ENCODE data around the gene EIF5.

Gene EIF5

GRCh38 chr14:103313704-103314103, 20.3 kb upstream of the EIF5 start:
- no peak overlapping the region for H3K4me2 ChIP-seq (ENCODE audit: low read depth, low read length, poor library complexity, severe bottlenecking)
- H2AFZ ChIP-seq (ENCODE audit: low read length): no peak overlapping the region
- no peak overlapping the region for H3K4me3 ChIP-seq (ENCODE audit: low read length, poor library complexity, severe bottlenecking)
- peak overlapping the region; percentile 70 for H3K9ac ChIP-seq (ENCODE audit: low read depth, low read length, poor library complexity, severe bottlenecking)
- H4K20me1 ChIP-seq (ENCODE audit: insufficient read depth, low read length, poor library complexity, severe bottlenecking): no peaks in the 10 kb centered on the region
- H3K9me2 ChIP-seq (replicated peaks; ENCODE audit: low read depth, low read length): no peaks in the 10 kb centered on the region
- peaks cover 12% of the 10 kb centered on the region for H3F3A ChIP-seq (ENCODE audit: low read depth)
- H3K9me3 ChIP-seq (ENCODE audit: insufficient read depth, low read depth, low read length): no peaks in the 10 kb centered on the region
- H3K27me3 ChIP-seq (ENCODE audit: insufficient read depth, low read length, poor library complexity, severe bottlenecking): no peaks in the 10 kb centered on the region
- 0 out of 2 replicates have a peak, but pooled peaks cover 6% of the 10 kb centered on the region for H3K79me2 ChIP-seq (ENCODE audit: insufficient read depth, low read length)
- H3K4me1 ChIP-seq (ENCODE audit: insufficient read depth, low read length, poor library complexity, severe bottlenecking): peaks cover 53% of the 10 kb centered on the region
- no peaks in the 10 kb centered on the region for H3K36me3 ChIP-seq (ENCODE audit: insufficient read depth, low read length)
- no peak for TF ChIP-seq EZH2phosphoT487 (IDR thresholded peaks at IDR 0.05; ENCODE audit: borderline replicate concordance)
- TF ChIP-seq, protein P1, sequence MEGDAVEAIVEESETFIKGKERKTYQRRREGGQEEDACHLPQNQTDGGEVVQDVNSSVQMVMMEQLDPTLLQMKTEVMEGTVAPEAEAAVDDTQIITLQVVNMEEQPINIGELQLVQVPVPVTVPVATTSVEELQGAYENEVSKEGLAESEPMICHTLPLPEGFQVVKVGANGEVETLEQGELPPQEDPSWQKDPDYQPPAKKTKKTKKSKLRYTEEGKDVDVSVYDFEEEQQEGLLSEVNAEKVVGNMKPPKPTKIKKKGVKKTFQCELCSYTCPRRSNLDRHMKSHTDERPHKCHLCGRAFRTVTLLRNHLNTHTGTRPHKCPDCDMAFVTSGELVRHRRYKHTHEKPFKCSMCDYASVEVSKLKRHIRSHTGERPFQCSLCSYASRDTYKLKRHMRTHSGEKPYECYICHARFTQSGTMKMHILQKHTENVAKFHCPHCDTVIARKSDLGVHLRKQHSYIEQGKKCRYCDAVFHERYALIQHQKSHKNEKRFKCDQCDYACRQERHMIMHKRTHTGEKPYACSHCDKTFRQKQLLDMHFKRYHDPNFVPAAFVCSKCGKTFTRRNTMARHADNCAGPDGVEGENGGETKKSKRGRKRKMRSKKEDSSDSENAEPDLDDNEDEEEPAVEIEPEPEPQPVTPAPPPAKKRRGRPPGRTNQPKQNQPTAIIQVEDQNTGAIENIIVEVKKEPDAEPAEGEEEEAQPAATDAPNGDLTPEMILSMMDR (conservative IDR thresholded peaks at IDR 0.05; ENCODE audit: low read length): no peak

GRCh38 chr14:103314496-103315277, 19.4 kb upstream of the EIF5 start:
- H3K36me3 ChIP-seq (ENCODE audit: insufficient read depth, low read length): no peaks in the 10 kb centered on the region
- peaks cover 63% of the 10 kb centered on the region for H3K4me1 ChIP-seq (ENCODE audit: insufficient read depth, low read length, poor library complexity, severe bottlenecking)
- TF ChIP-seq EZH2phosphoT487 (IDR thresholded peaks at IDR 0.05; ENCODE audit: borderline replicate concordance): no peak
- TF ChIP-seq, protein P1 (conservative IDR thresholded peaks at IDR 0.05; ENCODE audit: low read length): no peak
- H4K20me1 ChIP-seq (ENCODE audit: insufficient read depth, low read length, poor library complexity, severe bottlenecking): no peaks in the 10 kb centered on the region
- peak overlapping the region; percentile 70 for H3K9ac ChIP-seq (ENCODE audit: low read depth, low read length, poor library complexity, severe bottlenecking)
- no peaks in the 10 kb centered on the region for H3K27me3 ChIP-seq (ENCODE audit: insufficient read depth, low read length, poor library complexity, severe bottlenecking)
- no peak overlapping the region for H2AFZ ChIP-seq (ENCODE audit: low read length)
- 0 out of 2 replicates have a peak, but pooled peaks cover 6% of the 10 kb centered on the region for H3K79me2 ChIP-seq (ENCODE audit: insufficient read depth, low read length)
- no peaks in the 10 kb centered on the region for H3K9me3 ChIP-seq (ENCODE audit: insufficient read depth, low read depth, low read length)
- peak overlapping the region; percentile 1 for H3K4me2 ChIP-seq (ENCODE audit: low read depth, low read length, poor library complexity, severe bottlenecking)
- H3F3A ChIP-seq (ENCODE audit: low read depth): peaks cover 12% of the 10 kb centered on the region
- no peak overlapping the region for H3K4me3 ChIP-seq (ENCODE audit: low read length, poor library complexity, severe bottlenecking)
- H3K9me2 ChIP-seq (replicated peaks; ENCODE audit: low read depth, low read length): no peaks in the 10 kb centered on the region

DNA sequence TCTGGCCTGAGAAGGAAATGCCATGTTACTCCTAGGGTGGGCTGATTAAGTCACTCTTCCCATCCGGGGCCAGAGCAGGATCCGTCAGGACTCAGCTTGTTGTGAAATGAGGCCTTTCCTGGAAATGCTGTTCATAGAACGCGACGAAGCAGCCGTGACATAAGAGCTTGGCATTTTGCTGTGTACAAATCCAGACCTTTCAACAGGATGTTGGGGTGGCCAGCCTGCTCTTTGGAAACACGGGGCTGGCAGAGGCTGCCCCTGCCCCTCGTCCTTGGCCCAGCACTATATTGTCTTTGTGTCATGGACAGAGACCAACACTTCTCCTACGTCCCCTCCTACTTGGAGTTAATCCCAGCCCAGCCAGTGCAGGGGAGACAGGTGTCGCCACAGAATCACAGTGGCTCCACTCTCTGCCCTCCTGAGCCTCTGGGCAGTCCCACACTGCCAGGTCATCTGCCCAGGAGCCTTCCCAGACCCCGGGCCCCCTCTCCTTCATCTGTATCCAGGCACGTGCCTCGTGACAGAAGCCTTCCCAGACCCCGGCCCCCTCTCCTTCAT, 18.6 kb upstream of the EIF5 start:
- no peaks in the 10 kb centered on the region for H3K36me3 ChIP-seq (ENCODE audit: insufficient read depth, low read length)

More for the DNA sequence above, 18.6 kb upstream of the EIF5 start:
- H3K9me3 ChIP-seq (ENCODE audit: insufficient read depth, low read depth, low read length): no peaks in the 10 kb centered on the region
- H2AFZ ChIP-seq (ENCODE audit: low read length): no peak overlapping the region
- peaks cover 70% of the 10 kb centered on the region for H3K4me1 ChIP-seq (ENCODE audit: insufficient read depth, low read length, poor library complexity, severe bottlenecking)
- H3K79me2 ChIP-seq (ENCODE audit: insufficient read depth, low read length): 0 out of 2 replicates have a peak, but pooled peaks cover 6% of the 10 kb centered on the region
- peaks cover 12% of the 10 kb centered on the region for H3F3A ChIP-seq (ENCODE audit: low read depth)
- H3K4me3 ChIP-seq (ENCODE audit: low read length, poor library complexity, severe bottlenecking): no peak overlapping the region
- H3K4me2 ChIP-seq (ENCODE audit: low read depth, low read length, poor library complexity, severe bottlenecking): peak overlapping the region; percentile 86
- TF ChIP-seq EZH2phosphoT487 (IDR thresholded peaks at IDR 0.05; ENCODE audit: borderline replicate concordance): no peak
- TF ChIP-seq, protein P1 (conservative IDR thresholded peaks at IDR 0.05; ENCODE audit: low read length): no peak
- H3K9me2 ChIP-seq (replicated peaks; ENCODE audit: low read depth, low read length): no peaks in the 10 kb centered on the region
- H3K9ac ChIP-seq (ENCODE audit: low read depth, low read length, poor library complexity, severe bottlenecking): peak overlapping the region; percentile 70
- H3K27me3 ChIP-seq (ENCODE audit: insufficient read depth, low read length, poor library complexity, severe bottlenecking): no peaks in the 10 kb centered on the region
- no peaks in the 10 kb centered on the region for H4K20me1 ChIP-seq (ENCODE audit: insufficient read depth, low read length, poor library complexity, severe bottlenecking)
